ENCODE data around the gene LRRC56.

LRRC56 gene

GRCh38 chr11:496834-497564 is 40.3 kb upstream of the LRRC56 start:
- DNase-seq (ENCODE audit: low read depth) = no peak
- TF ChIP-seq CTCF (IDR thresholded peaks at IDR 0.05; ENCODE audit: control insufficient read depth, insufficient read depth, low read depth, low read length, missing control alignments) = no peak
- H3K4me3 ChIP-seq (ENCODE audit: control insufficient read depth, low read depth, low read length) = no peak overlapping the region

- DNase-seq (ENCODE audit: low read depth) = no peak
- H3K4me3 ChIP-seq (ENCODE audit: control insufficient read depth, low read depth, low read length) = no peak overlapping the region
- TF ChIP-seq CTCF (IDR thresholded peaks at IDR 0.05; ENCODE audit: control insufficient read depth, insufficient read depth, low read depth, low read length, missing control alignments) = no peak
Observed at GRCh38 chr11:497565-498296, 39.6 kb upstream of the LRRC56 start.

GRCh38 chr11:498297-499181 is 38.8 kb upstream of the LRRC56 start:
- DNase-seq (ENCODE audit: low read depth) = no peak
- no peak overlapping the region for H3K4me3 ChIP-seq (ENCODE audit: control insufficient read depth, low read depth, low read length)
- TF ChIP-seq CTCF (IDR thresholded peaks at IDR 0.05; ENCODE audit: control insufficient read depth, insufficient read depth, low read depth, low read length, missing control alignments) = no peak

GRCh38 chr11:499201-500076 is 37.9 kb upstream of the LRRC56 start:
- TF ChIP-seq CTCF (IDR thresholded peaks at IDR 0.05; ENCODE audit: control insufficient read depth, insufficient read depth, low read depth, low read length, missing control alignments) = no peak
- H3K4me3 ChIP-seq (ENCODE audit: control insufficient read depth, low read depth, low read length) = no peak overlapping the region
- DNase-seq (ENCODE audit: low read depth) = no peak

- no peak for TF ChIP-seq CTCF (IDR thresholded peaks at IDR 0.05; ENCODE audit: control insufficient read depth, insufficient read depth, low read depth, low read length, missing control alignments)
- H3K4me3 ChIP-seq (ENCODE audit: control insufficient read depth, low read depth, low read length) = no peak overlapping the region
- DNase-seq (ENCODE audit: low read depth) = no peak
Observed at GRCh38 chr11:501001-501682, 36.2 kb upstream of the LRRC56 start.
